HG03064 (cell line): Measurements from ENCODE around the gene GPANK1.

Experiments
- ATAC-seq: cut with Tn5 transposase; IDR thresholded peaks from one replicate; pipeline ENCODE4 v1.9.1; 2021; ENCODE audit warnings: low read depth; ENCODE audit not compliant: unreplicated experiment

The GPANK1 gene

DNA sequence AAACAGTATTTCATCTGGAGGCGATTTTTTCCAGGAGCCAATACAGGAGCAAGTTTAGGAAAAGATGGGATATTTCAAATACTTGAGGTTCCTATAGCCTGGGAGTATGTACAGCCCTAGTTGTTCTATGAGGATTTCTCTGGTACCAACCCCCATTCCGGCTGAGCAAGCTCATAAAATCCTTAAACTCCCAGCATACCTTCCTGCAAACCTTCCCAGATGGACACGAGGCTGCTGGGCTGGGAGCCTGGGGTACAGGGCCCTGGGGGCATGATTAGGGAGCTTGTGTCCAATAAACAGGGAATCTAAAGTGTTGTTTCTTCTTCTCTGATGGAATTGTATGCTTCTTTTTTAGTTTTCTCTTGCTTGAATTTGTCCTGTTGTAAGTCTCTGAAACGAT, 42.8 kb downstream of the GPANK1 start:
- ATAC-seq, result no peak

DNA sequence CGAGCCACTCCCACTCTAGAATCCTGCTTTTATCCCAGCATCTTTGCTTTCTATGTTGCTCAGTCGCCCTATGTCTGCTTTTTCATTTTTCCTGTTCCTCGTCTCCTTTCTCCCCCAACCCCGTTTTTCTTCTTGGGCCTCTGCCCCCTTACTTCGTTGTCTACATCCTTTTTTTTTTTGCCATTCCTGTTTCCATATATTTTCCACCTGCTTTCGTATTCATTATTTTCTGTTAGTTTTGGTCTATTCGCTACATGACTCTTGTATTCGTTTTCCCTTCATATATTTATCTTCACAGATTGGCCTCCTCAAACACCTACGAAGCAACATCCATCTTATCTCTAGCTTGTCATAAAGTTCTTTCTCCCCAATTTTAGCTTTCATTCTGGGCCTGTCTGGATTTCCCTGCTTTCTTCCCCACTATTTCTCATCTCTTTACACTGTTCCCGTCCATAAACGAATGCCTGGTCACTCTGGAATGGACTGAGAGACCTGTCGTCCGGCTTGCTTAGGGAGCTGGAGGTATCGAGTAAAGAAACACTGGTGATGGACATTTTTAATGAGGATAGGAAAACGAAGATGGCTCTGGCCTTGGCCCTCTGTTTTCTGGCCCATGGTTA, 43.4 kb downstream of the GPANK1 start:
- no peak for ATAC-seq

DNA sequence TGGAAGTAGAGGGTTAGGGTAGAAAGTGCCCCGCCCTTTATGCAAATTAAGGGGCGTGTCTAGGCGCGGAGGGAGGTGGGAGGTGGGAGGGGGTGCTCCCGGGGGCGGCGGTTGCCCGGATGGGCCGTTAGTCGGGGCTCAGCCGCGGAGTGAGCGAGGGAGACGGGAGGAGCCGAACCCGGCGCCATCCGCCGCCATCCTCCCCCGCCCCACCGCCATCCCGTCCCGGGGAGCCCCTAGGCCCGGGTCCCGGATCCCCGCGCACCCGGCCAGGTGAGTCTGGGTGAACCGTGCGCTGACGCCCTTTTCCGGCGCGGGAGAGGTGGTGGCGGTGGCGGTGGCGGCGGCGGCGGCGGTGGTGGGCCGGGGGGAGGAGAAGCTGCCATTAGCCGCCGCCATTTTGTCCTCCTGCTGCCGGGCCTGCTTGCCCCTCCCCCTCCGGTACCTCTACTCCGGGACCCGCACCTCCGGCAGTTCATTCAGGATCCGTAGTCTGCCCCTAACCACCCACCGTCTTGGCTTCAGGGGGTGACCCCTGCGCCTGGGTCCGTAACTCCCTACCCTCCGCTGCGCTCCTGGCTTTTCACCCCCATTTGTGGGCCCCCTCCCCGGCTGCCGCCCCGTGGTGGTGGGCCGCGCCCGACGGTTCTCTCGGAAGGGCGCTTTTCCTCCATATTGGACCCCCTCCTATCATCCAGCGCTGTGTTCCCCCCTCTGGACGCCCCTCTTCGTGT, 44.0 kb downstream of the GPANK1 start, which contains the start of gene PRRC2A:
TSS of gene PRRC2A (plus strand) at position 130 of the 734 bp plus-strand sequence. CDS start 2,075 bp downstream, outside the sequence.
- ATAC-seq, result peak; percentile 41

DNA sequence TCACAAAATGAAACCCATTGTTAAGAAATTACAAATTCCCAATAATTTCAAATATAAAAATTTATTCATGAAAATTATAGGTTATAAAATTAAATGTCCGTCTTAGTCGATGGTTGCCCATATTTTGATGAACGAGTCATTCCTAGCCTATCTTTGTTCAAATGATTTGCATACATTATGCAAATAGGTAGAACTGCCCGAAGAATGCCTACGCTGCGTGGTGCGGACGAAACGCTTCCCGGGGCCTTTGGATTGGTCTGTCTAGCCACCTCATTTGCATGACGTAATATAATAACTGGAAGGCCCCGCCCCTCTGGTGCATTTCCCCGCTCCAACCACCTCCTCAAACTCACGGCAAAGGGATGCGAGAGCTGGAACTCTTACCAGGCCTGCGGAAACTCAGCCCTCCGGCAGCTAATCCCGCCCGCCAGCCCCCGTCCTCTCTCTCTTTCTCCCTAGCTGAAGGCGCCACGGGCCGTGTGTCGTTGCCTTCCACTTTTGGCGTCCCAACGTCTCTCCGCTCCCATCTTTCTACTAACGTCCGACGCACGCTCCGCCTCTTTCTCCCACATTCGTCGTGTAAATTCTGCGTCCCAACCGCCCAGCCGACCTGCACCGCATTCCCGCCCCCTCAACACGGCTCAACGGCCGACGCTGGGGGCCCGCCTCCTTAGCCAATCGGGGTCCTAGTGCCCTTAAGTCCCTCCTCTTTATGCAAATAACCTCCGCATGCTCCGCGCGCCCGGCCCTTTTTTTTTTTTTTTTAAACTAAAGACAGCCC, 44.8 kb downstream of the GPANK1 start:
- ATAC-seq, result peak; percentile 58

- no peak for ATAC-seq
Measured at GRCh38 chr6:31617010-31617409, 47.8 kb downstream of the GPANK1 start.

DNA sequence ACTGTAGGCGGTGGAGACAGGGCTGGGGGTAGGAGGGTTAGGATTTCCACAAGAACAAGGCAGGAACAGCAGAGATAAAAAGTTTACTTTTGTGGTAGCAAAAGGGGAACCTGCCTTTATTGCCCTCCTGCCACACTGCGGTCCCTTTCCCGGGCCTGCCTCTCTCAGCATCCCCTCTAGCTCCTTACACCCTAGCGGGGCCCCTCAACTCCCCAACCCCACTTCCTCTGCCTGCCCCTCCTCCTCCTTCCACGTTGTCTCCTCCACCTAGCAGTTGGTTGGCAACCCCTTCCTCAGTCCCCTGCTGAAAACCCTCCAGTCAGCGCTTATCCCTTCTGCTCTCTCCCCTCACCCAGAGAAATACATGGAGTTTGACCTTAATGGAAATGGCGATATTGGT, 49.0 kb downstream of the GPANK1 start:
- ATAC-seq, result no peak

- no peak for ATAC-seq
Measured at GRCh38 chr6:31614684-31615578, 49.9 kb downstream of the GPANK1 start, which contains the start of gene AIF1. TSS of gene AIF1 (plus strand) at chr6:31615234. CDS start at chr6:31615330, 96 bp downstream.

DNA sequence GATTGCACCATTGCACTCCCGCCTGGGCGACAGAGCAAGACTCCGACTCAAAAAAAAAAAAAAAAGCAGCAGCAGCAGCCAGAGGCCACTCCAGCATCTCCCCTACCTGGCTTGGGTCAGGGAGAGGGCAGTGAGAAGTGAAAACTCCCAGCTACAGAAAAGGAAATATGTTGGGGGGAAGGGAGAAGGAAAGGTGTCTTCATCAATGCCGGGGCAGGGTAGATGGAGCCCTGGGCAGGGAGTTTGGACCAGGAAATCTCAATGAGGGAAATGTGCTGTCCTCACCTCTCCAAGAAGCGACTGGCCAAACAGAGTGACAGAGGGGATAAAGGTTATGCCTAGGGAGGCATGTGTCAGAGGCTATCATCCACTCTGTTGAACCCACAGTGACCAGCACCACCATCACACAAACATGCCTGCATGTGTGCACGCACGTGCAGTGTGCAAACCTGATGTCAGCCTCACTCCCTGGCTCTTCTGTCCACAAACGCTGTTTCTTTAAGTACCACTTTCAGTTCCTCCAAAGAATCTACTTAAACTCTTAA, 50.6 kb downstream of the GPANK1 start:
- no peak for ATAC-seq
